ENCODE results near the gene SCD5.

Gene SCD5

DNA sequence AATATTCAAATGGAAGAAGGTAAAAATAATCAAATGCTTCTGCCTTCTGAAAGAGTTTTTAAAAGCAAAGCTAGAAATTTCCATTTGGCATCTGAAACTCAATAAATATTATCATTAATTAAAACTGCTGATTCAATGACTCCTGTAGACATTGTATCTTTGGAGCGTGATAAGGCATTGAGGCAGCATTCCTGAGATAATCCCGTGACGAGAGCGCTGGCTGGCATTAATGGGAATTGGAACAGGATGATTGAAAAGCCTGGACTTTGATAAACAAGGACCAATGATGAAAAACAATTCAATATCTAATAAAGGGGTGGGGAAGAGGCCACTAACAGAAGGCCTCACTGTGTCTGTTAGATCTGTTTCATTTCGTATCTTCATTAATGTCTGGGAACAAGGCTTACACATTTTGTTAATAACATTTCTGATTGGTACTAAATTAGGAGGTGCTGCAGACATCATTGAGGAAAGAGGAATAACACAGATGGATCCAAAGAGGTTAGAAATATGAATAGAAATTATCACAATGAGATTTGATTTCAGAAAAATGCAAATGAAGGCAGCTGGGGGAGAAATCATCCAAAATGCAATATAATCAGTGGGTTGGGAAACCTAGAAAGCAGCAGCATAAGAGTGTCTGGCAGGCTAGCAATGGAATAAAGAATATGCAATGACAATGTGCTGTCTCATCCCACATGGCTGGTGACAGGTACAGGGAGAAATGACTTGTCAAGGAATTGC, 102.3 kb downstream of the SCD5 start:
- peaks cover 30% of the 10 kb centered on the region; the same call in 1 of the 2 replicates for H3K36me3 ChIP-seq

DNA sequence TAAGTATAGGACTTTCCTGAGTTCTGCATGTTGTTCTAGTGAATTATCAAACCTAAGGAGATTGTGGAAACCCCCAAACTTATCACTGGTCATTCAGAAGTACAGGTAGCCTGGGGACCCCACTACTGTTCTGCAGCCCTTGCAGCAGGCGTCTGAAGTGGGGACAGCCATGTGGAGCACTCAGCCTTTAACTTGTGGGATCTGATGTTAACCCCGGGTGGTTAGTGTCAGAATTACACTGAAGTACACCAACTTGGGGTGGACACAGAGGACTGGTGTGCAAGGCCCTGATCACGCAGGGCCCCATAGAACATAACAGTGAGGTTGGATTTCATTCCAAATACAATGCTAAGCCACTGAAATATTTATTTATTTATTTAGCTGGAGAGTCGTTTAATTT, 103.7 kb downstream of the SCD5 start:
- no peak overlapping the region for H3K4me3 ChIP-seq
- H3K9ac ChIP-seq, result no peak overlapping the region
- H4K20me1 ChIP-seq, result no peaks in the 10 kb centered on the region
- H3K4me2 ChIP-seq, result no peak overlapping the region
- no peak overlapping the region for H3K27ac ChIP-seq
- no peak for TF ChIP-seq Cebpa-rat (IDR thresholded peaks at IDR 0.05)
- peaks cover 28% of the 10 kb centered on the region; the same call in 1 of the 2 replicates for H3K36me3 ChIP-seq
- peaks cover 14% of the 10 kb centered on the region for H3K4me1 ChIP-seq
- no peaks in the 10 kb centered on the region for H3K27me3 ChIP-seq
- no peaks in the 10 kb centered on the region for H3K9me3 ChIP-seq

More for the DNA sequence above, 102.3 kb downstream of the SCD5 start:
- H3K9ac ChIP-seq, result no peak overlapping the region
- no peak overlapping the region for H3K4me3 ChIP-seq
- peaks cover 14% of the 10 kb centered on the region for H3K4me1 ChIP-seq
- no peaks in the 10 kb centered on the region for H3K9me3 ChIP-seq
- no peak for TF ChIP-seq Cebpa-rat (IDR thresholded peaks at IDR 0.05)
- no peak overlapping the region for H3K4me2 ChIP-seq
- no peaks in the 10 kb centered on the region for H3K27me3 ChIP-seq
- H4K20me1 ChIP-seq, result no peaks in the 10 kb centered on the region
- H3K27ac ChIP-seq, result no peak overlapping the region

DNA sequence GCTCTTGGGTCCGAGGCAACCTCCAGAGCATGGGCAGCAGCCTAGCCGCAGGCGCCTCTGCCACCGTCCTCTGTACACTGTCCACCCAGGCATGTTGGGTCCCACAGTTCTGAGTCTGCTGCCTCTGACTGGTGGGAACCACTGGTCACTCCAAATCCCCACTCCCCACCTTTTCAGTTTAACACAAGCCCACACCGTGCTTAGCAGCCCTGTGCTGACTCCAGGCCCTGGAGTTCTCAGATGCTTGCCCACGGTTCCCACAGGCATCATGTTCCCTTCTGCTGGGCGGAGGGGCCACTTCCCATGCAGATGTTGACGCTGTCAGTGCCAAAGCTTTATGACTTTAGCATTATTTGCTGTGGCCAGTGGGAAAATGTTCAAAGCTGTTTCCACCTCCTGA, 104.5 kb downstream of the SCD5 start:
- H4K20me1 ChIP-seq, result no peaks in the 10 kb centered on the region
- H3K9me3 ChIP-seq, result no peaks in the 10 kb centered on the region
- peaks cover 26% of the 10 kb centered on the region; the same call in 1 of the 2 replicates for H3K36me3 ChIP-seq
- H3K4me3 ChIP-seq, result no peak overlapping the region
- no peak overlapping the region for H3K4me2 ChIP-seq
- no peak overlapping the region for H3K9ac ChIP-seq
- H3K4me1 ChIP-seq, result peaks cover 14% of the 10 kb centered on the region
- H3K27ac ChIP-seq, result no peak overlapping the region
- no peak for TF ChIP-seq Cebpa-rat (IDR thresholded peaks at IDR 0.05)
- H3K27me3 ChIP-seq, result no peaks in the 10 kb centered on the region

DNA sequence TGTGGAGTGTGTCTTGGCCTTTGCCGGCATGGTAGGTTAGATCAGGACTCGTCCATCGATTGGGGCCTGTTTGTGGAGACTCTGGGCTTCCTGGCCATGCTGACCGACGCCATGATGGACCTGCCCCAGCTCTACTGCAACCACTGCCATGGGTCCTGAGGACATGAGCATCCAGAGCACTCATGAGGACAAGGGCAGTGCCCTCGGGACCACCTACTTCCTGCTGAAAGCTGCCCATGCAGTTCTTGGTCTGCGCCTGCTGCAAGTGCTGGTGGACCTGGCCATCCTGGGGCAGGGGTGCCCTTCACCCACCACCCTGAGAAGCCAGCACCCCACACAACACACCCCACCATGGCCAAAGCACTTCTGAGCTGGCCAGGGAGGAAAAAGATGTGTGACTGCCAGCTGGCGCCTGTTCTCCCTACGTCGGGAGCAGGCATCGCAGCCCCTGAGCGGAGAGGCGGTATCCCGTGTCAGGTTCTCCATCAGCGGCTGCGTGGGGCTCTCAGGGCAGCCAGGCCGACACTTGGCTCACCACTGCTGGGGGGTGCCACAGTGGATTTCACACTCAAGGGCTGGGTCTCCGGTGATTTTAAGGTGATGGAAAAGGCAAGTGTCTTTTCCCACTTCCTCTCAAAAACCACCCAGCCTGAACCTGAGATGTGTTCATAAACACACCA, 106.4 kb downstream of the SCD5 start:
- Histone ChIP-seq H3K9ac (no peak overlapping the region), H3K4me3 (no peak overlapping the region), H3K36me3 (peaks cover 9% of the 10 kb centered on the region; the same call in 1 of the 2 replicates), H3K9me3 (no peaks in the 10 kb centered on the region), H3K27me3 (no peaks in the 10 kb centered on the region), H4K20me1 (no peaks in the 10 kb centered on the region), H3K27ac (peak overlapping the region; percentile 10; the same call in 1 of the 2 replicates), H3K4me1 (peaks cover 14% of the 10 kb centered on the region), H3K4me2 (peak overlapping the region; percentile 55)
- TF ChIP-seq Cebpa-rat (IDR thresholded peaks at IDR 0.05), result no peak

DNA sequence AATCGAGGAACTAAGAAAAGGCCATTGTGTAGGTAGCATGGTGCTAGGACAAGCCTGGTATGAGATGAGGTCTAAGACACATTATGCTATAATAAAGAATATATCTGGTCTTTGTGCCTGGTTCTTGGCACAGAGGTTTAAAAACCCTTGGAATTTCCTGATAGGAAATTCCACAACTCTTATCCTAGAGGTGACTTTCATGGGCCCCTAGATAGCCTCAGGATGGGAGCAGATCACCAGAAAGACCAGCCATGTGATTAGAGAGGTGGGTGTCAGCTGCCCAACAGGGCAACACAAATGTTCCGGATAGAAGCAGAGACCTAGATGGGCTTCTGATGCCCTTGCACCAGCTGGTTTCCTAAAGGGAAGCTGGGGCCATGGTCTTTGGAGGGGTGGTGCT, 107.2 kb downstream of the SCD5 start:
- no peaks in the 10 kb centered on the region for H4K20me1 ChIP-seq
- no peak overlapping the region for H3K4me2 ChIP-seq
- no peak overlapping the region for H3K27ac ChIP-seq
- H3K9me3 ChIP-seq, result no peaks in the 10 kb centered on the region
- H3K4me3 ChIP-seq, result no peak overlapping the region
- no peak overlapping the region for H3K9ac ChIP-seq
- peaks cover 8% of the 10 kb centered on the region; the same call in 1 of the 2 replicates for H3K36me3 ChIP-seq
- H3K4me1 ChIP-seq, result peaks cover 14% of the 10 kb centered on the region
- H3K27me3 ChIP-seq, result no peaks in the 10 kb centered on the region
- no peak for TF ChIP-seq Cebpa-rat (IDR thresholded peaks at IDR 0.05)

DNA sequence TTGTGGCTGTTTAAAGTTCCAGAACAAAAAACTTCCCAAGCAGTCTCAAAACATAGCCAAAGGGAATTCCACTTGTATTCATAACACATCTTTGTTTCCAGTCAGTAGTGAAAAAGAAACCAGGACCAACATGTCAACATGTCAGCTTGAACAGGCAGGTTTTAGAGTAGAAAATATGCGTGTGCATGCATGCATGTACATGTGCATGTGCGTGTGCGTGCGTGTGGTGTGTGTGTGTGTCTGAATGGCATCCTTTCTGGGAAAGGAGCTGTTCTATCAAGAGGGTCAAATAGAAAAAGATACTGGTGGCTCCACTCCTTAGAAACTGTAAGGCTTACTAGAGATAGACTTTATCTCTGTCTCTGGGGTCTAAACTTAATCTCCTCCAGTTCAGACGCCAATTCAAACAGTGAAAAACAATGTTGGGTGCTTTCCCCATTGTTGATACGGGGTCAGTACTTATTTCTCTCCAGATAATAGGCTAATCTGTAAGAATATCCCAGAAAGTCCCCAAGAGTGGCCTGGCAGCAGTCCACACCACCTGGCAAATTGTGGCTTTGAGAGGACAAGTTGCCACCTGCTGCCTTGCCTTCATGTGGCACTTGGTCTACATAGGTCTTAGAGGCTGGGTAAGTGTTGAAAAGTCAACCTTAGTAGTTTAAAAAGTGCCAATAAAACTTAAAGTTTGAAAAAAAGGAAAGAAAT, 110.4 kb downstream of the SCD5 start:
- no peaks in the 10 kb centered on the region for H3K9me3 ChIP-seq
- H3K27me3 ChIP-seq, result no peaks in the 10 kb centered on the region
- H4K20me1 ChIP-seq, result no peaks in the 10 kb centered on the region
- H3K9ac ChIP-seq, result no peak overlapping the region
- H3K4me2 ChIP-seq, result no peak overlapping the region
- H3K4me3 ChIP-seq, result no peak overlapping the region
- no peak for TF ChIP-seq Cebpa-rat (IDR thresholded peaks at IDR 0.05)
- H3K4me1 ChIP-seq, result peaks cover 14% of the 10 kb centered on the region
- no peaks in the 10 kb centered on the region for H3K36me3 ChIP-seq
- H3K27ac ChIP-seq, result no peak overlapping the region

DNA sequence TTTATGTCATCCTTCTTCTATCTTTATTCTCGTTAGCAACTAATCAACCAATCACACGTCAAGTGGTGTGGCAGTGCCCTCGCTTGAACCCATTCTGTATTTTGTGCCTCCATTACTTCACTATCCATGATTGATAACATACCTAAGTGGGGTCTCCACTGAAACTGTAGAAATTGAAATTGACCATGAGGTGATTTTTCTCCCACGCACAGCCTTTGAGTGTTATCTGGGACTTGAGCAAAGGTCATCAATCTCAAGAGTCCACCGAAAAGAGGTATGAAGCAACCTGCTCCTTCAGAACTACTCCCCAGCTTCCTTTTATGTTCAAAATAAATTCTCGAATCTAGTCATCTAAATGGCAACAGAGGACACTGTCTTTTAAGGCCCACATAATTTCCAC, 111.1 kb downstream of the SCD5 start:
- H3K4me3 ChIP-seq, result no peak overlapping the region
- peaks cover 7% of the 10 kb centered on the region for H3K4me1 ChIP-seq
- H3K9ac ChIP-seq, result no peak overlapping the region
- H4K20me1 ChIP-seq, result no peaks in the 10 kb centered on the region
- H3K27ac ChIP-seq, result no peak overlapping the region
- no peaks in the 10 kb centered on the region for H3K9me3 ChIP-seq
- H3K27me3 ChIP-seq, result no peaks in the 10 kb centered on the region
- H3K4me2 ChIP-seq, result no peak overlapping the region
- H3K36me3 ChIP-seq, result no peaks in the 10 kb centered on the region
- TF ChIP-seq Cebpa-rat (IDR thresholded peaks at IDR 0.05), result no peak

DNA sequence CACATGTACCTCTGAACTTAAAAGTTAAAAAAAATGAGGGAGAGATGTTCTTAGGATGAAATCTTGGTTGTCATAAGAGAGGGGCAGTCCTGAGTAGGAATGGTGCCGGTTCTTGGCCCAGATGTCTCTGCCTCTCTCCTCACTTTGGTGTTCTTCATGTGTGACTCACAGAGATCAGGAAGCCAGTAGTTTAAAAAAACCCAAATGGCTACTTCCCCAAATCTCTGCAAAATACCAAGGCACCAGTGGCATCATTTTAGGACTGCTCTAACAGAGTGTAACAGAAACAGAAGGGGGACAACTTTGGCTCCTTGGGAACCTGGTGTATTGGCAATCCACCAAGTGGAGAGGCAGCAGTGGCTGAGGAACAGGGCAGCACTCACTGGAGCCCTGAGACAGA, 116.8 kb downstream of the SCD5 start:
- no peaks in the 10 kb centered on the region for H4K20me1 ChIP-seq
- H3K36me3 ChIP-seq, result peaks cover 17% of the 10 kb centered on the region; the same call in 1 of the 2 replicates
- peak overlapping the region; percentile 47 for H3K4me2 ChIP-seq
- H3K27me3 ChIP-seq, result no peaks in the 10 kb centered on the region
- no peak for TF ChIP-seq Cebpa-rat (IDR thresholded peaks at IDR 0.05)
- H3K9ac ChIP-seq, result no peak overlapping the region
- no peak overlapping the region for H3K4me3 ChIP-seq
- H3K27ac ChIP-seq, result no peak overlapping the region
- H3K9me3 ChIP-seq, result no peaks in the 10 kb centered on the region
- peaks cover 20% of the 10 kb centered on the region for H3K4me1 ChIP-seq

DNA sequence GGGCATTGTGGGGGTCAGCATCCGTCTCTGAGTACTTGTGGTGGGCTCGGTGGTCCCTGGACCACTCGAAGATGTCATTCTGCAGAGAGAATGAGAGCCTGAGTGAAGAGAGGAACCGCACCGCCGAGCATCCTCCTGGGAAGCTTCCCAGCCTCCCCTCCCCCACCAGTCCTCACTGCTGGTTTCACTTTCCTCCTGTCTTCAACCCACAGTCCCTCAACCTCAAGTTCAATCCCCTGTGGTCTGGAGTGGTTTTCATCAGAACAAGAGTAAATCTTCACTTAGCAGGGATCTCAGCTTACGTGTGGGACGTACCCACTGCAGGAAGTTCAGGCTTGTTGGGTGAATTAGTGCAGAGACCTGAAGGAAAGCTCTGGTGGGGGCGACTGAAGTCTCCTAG, 117.8 kb downstream of the SCD5 start:
- H3K9ac ChIP-seq, result no peak overlapping the region
- TF ChIP-seq Cebpa-rat (IDR thresholded peaks at IDR 0.05), result no peak
- H3K27me3 ChIP-seq, result no peaks in the 10 kb centered on the region
- H4K20me1 ChIP-seq, result no peaks in the 10 kb centered on the region
- H3K4me1 ChIP-seq, result peaks cover 20% of the 10 kb centered on the region
- H3K9me3 ChIP-seq, result no peaks in the 10 kb centered on the region
- H3K4me3 ChIP-seq, result no peak overlapping the region
- H3K4me2 ChIP-seq, result peak overlapping the region; percentile 47
- no peak overlapping the region for H3K27ac ChIP-seq
- H3K36me3 ChIP-seq, result peaks cover 26% of the 10 kb centered on the region

DNA sequence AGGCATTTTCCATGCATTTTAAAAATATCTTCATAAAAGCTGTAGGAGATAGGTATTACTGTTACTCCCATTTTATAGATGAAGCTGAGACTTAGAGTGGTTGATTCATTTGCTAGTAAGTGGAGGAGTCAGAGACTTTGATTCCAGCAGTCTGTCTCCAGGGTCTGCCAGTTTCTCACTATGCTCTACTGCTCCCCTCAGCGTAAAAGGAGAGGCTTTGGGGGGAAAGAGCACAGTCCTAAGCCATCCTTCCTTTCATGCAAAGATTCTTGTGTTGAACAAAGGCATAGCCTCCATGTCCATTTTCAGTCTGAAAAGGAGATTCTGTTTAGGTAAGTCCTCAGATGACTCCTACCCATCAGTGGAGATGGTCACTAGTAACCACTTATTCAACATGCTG, 119.1 kb downstream of the SCD5 start:
- Histone ChIP-seq H3K9ac (no peak overlapping the region), H3K4me3 (no peak overlapping the region), H4K20me1 (no peaks in the 10 kb centered on the region), H3K27ac (no peak overlapping the region), H3K9me3 (no peaks in the 10 kb centered on the region), H3K36me3 (peaks cover 30% of the 10 kb centered on the region), H3K4me2 (no peak overlapping the region), H3K4me1 (peaks cover 20% of the 10 kb centered on the region), H3K27me3 (no peaks in the 10 kb centered on the region)
- no peak for TF ChIP-seq Cebpa-rat (IDR thresholded peaks at IDR 0.05)
